GM10266 (cell line): Measurements from ENCODE around the gene MTHFD1L.

ENCODE experiments used
- DNase-seq: peaks from one replicate; pipeline ENCODE4 v3.0.0; 2012; ENCODE audit errors: extremely low spot score
- CTCF ChIP-seq: IDR thresholded peaks from 2 replicates; pipeline ENCODE4 v1.5.1; 2012; ENCODE audit warnings: mild to moderate bottlenecking, low read depth; ENCODE audit not compliant: control insufficient read depth, insufficient read depth; ENCODE audit errors: missing control alignments

Gene MTHFD1L

GRCh38 chr6:151014404-151015100, 149.1 kb downstream of the MTHFD1L start:
- DNase-seq, result peak; percentile 55

GRCh38 chr6:151015101-151015700, 149.7 kb downstream of the MTHFD1L start:
- no peak for DNase-seq
- TF ChIP-seq CTCF, result no peak

More at GRCh38 chr6:151014404-151015100, 149.1 kb downstream of the MTHFD1L start:
- TF ChIP-seq CTCF, result peak; percentile 91

- DNase-seq, result no peak
- TF ChIP-seq CTCF, result no peak
Observed at GRCh38 chr6:151016107-151016506, 150.6 kb downstream of the MTHFD1L start.

GRCh38 chr6:151018046-151018445, 152.5 kb downstream of the MTHFD1L start:
- DNase-seq, result no peak
- TF ChIP-seq CTCF, result no peak

GRCh38 chr6:151018911-151019782, 153.6 kb downstream of the MTHFD1L start:
- no peak for TF ChIP-seq CTCF
- no peak for DNase-seq

GRCh38 chr6:151021896-151022295, 156.4 kb downstream of the MTHFD1L start:
- TF ChIP-seq CTCF, result no peak
- no peak for DNase-seq

- no peak for DNase-seq
Observed at GRCh38 chr6:151022492-151022891, 157.0 kb downstream of the MTHFD1L start.

More at GRCh38 chr6:151022492-151022891, 157.0 kb downstream of the MTHFD1L start:
- no peak for TF ChIP-seq CTCF
